Peyer's patch (tissue), 4 donors: ENCODE results near the gene HMGA1. TPM values are rescaled to one million over a fixed set of nuclear protein-coding genes. Genes with fewer than 3 reads are reported as not detected.
"Not testable (repeated sequence)": the region's sequence is repeated elsewhere in the genome, so short reads cannot be mapped to it uniquely, and the experiment has no call there.

Experiments
- DNase-seq, 3 donors: peaks; one replicate each; pipeline ENCODE4 v3.0.0-alpha.2; 2017 to 2019
- H3K27ac ChIP-seq, 4 donors: fragments of 200-600 bp; sonication (generic); one replicate each; pipeline ENCODE4 v1.5.1; 2016 to 2019
- H3K27me3 ChIP-seq, 2 donors: fragments of 200-600 bp; sonication (generic); one replicate each; pipeline ENCODE4 v1.5.1; 2019
- H3K36me3 ChIP-seq, 3 donors: fragments of 200-600 bp; sonication (generic); one replicate each; pipeline ENCODE4 v1.5.1; 2016 to 2019
- H3K4me1 ChIP-seq, 4 donors: fragments of 200-600 bp; sonication (generic); one replicate each; pipeline ENCODE4 v1.5.1; 2016 to 2019
- H3K4me3 ChIP-seq, 4 donors: fragments of 200-600 bp; sonication (generic); 1 replicate in 3 of 4; 2 replicates in 1 of 4; pipeline ENCODE4 v1.5.1; 2016 to 2019; ENCODE audit warnings: mild to moderate bottlenecking in 1 of 4
- H3K9me3 ChIP-seq, 4 donors: fragments of 200-600 bp; sonication (generic); one replicate each; pipeline ENCODE4 v1.5.1; 2016 to 2019; ENCODE audit warnings: mild to moderate bottlenecking in 1 of 4
- POLR2A ChIP-seq, 2 donors: fragments of 450-650 bp; IDR thresholded peaks; one replicate each; pipeline ENCODE4 v1.5.1; 2017; ENCODE audit warnings: antibody characterized with exemption in 2 of 2, mild to moderate bottlenecking in 2 of 2, moderate library complexity in 2 of 2
- total RNA-seq, 4 donors: library from RNA; depleted of rRNA; stranded (reverse); fragments of >200 nt; gene quantifications; one replicate each; pipeline ENCODE4 v1.1.0, GENCODE V29; 2016
- TF ChIP-seq, protein P1 (sequence below), 6 experiments: fragments of 450-650 bp in 4 of 6; fragments of 200-600 bp in 2 of 6; sonication (generic) in 1 of 6; IDR thresholded peaks; one replicate each; pipeline ENCODE4 v1.5.1; 2017 to 2019; ENCODE audit warnings: antibody characterized with exemption in 6 of 6, mild to moderate bottlenecking in 3 of 6, moderate library complexity in 1 of 6

The HMGA1 gene
- total RNA-seq, 4 donors from 2014 or later = 71.3 to 102 (median 90.7) TPM

DNA sequence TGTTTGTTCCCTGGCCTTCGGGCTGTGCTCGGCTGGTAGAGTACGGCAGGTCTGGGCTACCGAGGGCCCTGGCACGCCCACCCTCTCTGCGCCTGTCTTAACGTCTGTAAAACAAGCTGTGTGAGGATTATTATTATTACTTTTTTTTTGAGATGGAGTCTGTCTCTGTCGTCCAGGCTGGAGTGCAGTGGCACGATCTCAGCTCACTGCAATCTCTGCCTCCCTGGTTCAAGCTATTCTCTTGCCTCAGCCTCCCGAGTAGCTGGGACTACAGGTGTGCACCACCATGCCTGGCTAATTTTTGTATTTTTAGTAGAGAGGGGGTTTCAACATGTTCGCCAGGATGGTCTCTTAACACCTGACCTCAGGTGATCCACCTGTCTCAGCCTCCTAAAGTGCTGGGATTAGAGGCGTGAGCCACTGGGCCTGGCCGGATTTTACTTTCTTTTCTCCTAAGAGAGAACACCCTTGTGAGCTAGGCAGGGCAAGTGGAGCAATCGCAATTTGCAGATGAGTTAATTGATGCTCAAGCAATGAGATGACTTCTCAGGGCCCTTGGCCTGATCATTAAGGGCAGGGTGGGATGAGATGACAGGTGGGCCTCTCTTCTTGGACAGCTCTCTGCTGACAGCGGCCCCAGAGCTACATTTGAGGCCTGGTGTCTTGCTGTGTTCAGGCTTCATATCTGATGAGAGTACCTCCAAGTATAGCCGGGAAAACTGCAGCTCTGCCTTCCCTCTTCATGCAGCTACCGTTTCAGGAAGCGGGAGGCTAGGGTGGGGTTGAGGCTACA, 13.0 kb downstream of the HMGA1 start:
- H3K27ac ChIP-seq = peak overlapping the region; percentile 81 to 95 (median 92)
- H3K27me3 ChIP-seq = no peaks in the 10 kb centered on the region
- no peak for TF ChIP-seq POLR2A (IDR thresholded peaks at IDR 0.05)
- TF ChIP-seq, protein P1, sequence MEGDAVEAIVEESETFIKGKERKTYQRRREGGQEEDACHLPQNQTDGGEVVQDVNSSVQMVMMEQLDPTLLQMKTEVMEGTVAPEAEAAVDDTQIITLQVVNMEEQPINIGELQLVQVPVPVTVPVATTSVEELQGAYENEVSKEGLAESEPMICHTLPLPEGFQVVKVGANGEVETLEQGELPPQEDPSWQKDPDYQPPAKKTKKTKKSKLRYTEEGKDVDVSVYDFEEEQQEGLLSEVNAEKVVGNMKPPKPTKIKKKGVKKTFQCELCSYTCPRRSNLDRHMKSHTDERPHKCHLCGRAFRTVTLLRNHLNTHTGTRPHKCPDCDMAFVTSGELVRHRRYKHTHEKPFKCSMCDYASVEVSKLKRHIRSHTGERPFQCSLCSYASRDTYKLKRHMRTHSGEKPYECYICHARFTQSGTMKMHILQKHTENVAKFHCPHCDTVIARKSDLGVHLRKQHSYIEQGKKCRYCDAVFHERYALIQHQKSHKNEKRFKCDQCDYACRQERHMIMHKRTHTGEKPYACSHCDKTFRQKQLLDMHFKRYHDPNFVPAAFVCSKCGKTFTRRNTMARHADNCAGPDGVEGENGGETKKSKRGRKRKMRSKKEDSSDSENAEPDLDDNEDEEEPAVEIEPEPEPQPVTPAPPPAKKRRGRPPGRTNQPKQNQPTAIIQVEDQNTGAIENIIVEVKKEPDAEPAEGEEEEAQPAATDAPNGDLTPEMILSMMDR (IDR thresholded peaks at IDR 0.05) = no peak
- peak overlapping the region; percentile 70 to 89 (median 75) for H3K4me3 ChIP-seq
- peaks cover 0 to 19% (median 5%) of the 10 kb centered on the region in 4 donors for H3K4me1 ChIP-seq
- H3K36me3 ChIP-seq = no peaks in the 10 kb centered on the region
- no peak for DNase-seq
- no peaks in the 10 kb centered on the region for H3K9me3 ChIP-seq

- H3K27ac ChIP-seq, H3K9me3 ChIP-seq, H3K4me3 ChIP-seq, H3K27me3 ChIP-seq, DNase-seq, H3K36me3 ChIP-seq: not testable (repeated sequence)
- peaks cover 0 to 15% (median 2%) of the 10 kb centered on the region in 4 donors for H3K4me1 ChIP-seq
Measured at GRCh38 chr6:34252395-34252794, 15.7 kb downstream of the HMGA1 start.

DNA sequence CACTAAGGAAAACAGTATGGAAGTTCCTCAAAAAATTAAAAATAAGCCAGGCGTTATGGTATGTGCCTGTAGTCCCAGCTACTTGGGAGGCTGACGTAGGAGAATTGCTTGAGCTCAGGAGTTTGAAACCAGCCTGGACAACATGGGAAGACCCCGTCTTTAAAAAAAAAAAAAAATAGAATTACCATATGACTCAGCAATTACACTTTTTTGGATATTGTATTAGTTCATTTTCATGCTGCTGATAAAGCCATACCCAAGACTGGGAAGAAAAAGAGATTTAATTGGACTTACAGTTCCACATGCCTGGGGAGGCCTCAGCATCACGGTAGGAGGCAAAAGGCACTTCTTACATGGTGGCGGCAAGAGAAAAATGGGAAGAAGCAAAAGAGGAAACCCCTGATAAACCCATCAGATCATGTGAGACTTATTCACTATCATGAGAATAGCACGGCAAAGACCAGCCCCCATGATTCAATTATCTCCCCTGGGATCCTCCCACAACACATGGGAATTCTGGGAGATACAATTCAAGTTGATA, 22.9 kb downstream of the HMGA1 start:
- H3K9me3 ChIP-seq = no peaks in the 10 kb centered on the region
- DNase-seq = no peak
- H3K27me3 ChIP-seq = no peaks in the 10 kb centered on the region
- H3K27ac ChIP-seq = no peak overlapping the region
- no peak overlapping the region for H3K4me3 ChIP-seq
- TF ChIP-seq, protein P1 (IDR thresholded peaks at IDR 0.05) = no peak
- TF ChIP-seq POLR2A (IDR thresholded peaks at IDR 0.05) = no peak
- H3K36me3 ChIP-seq = no peaks in the 10 kb centered on the region
- H3K4me1 ChIP-seq = no peaks in the 10 kb centered on the region

- no peak overlapping the region for H3K4me3 ChIP-seq
- no peaks in the 10 kb centered on the region for H3K9me3 ChIP-seq
- H3K27ac ChIP-seq = no peak overlapping the region
- DNase-seq = no peak
- H3K27me3 ChIP-seq = no peaks in the 10 kb centered on the region
- no peaks in the 10 kb centered on the region for H3K4me1 ChIP-seq
- no peaks in the 10 kb centered on the region for H3K36me3 ChIP-seq
- TF ChIP-seq, protein P1 (IDR thresholded peaks at IDR 0.05) = no peak
- no peak for TF ChIP-seq POLR2A (IDR thresholded peaks at IDR 0.05)
Measured at GRCh38 chr6:34260576-34261267, 24.0 kb downstream of the HMGA1 start.

- not testable (repeated sequence) for DNase-seq
Measured at GRCh38 chr6:34263484-34263883, 26.8 kb downstream of the HMGA1 start.

GRCh38 chr6:34267746-34268145, 31.1 kb downstream of the HMGA1 start:
- no peak overlapping the region for H3K4me3 ChIP-seq
- no peaks in the 10 kb centered on the region for H3K9me3 ChIP-seq
- H3K36me3 ChIP-seq = no peaks in the 10 kb centered on the region
- no peak for DNase-seq
- TF ChIP-seq, protein P1 (IDR thresholded peaks at IDR 0.05) = no peak
- no peak for TF ChIP-seq POLR2A (IDR thresholded peaks at IDR 0.05)
- H3K27me3 ChIP-seq = no peaks in the 10 kb centered on the region
- H3K4me1 ChIP-seq = no peaks in the 10 kb centered on the region
- H3K27ac ChIP-seq = no peak overlapping the region

More at GRCh38 chr6:34263484-34263883, 26.8 kb downstream of the HMGA1 start:
- H3K36me3 ChIP-seq, H3K27ac ChIP-seq, H3K27me3 ChIP-seq, H3K4me1 ChIP-seq, H3K4me3 ChIP-seq, H3K9me3 ChIP-seq: not testable (repeated sequence)

- H3K36me3 ChIP-seq, H3K4me3 ChIP-seq, H3K9me3 ChIP-seq, H3K27ac ChIP-seq, H3K27me3 ChIP-seq, DNase-seq, H3K4me1 ChIP-seq: not testable (repeated sequence)
Measured at GRCh38 chr6:34269132-34269531, 32.5 kb downstream of the HMGA1 start.

GRCh38 chr6:34269658-34270341, 33.1 kb downstream of the HMGA1 start:
- H3K9me3 ChIP-seq, H3K36me3 ChIP-seq, DNase-seq, H3K4me3 ChIP-seq, H3K4me1 ChIP-seq, H3K27me3 ChIP-seq, H3K27ac ChIP-seq: not testable (repeated sequence)
